GM12878 (cell line): Measurements from ENCODE around the gene ADAMTS6. TPM values are rescaled to one million over a fixed set of nuclear protein-coding genes. Genes with fewer than 3 reads are reported as not detected.

Source experiments
- ATF7 ChIP-seq: fragments of 450-650 bp; IDR thresholded peaks from 2 replicates; pipeline ENCODE4 v1.6.1; 2016; ENCODE audit warnings: low read depth, mild to moderate bottlenecking
- BACH1 ChIP-seq: fragments of 450-650 bp; IDR thresholded peaks from 2 replicates; pipeline ENCODE4 v1.6.1; 2017; ENCODE audit warnings: mild to moderate bottlenecking, borderline replicate concordance
- CEBPB ChIP-seq, 2 experiments: fragments of 150-350 bp in 1 of 2; IDR thresholded peaks; 2 replicates each; pipeline ENCODE4 v1.6.1; 2012 to 2014; ENCODE audit warnings: low read depth in 2 of 2, low read length in 2 of 2, borderline replicate concordance in 1 of 2, inconsistent platforms in 1 of 2
- E2F8 ChIP-seq: fragments of 450-650 bp; IDR thresholded peaks from 2 replicates; pipeline ENCODE4 v1.6.1; 2018; ENCODE audit warnings: mild to moderate bottlenecking, low read depth, moderate library complexity; ENCODE audit not compliant: partially characterized antibody
- E4F1 ChIP-seq: fragments of 450-650 bp; IDR thresholded peaks from 2 replicates; pipeline ENCODE4 v1.6.1; 2018; ENCODE audit warnings: borderline replicate concordance, mild to moderate bottlenecking; ENCODE audit not compliant: partially characterized antibody
- ELK1 ChIP-seq: IDR thresholded peaks from 2 replicates; pipeline ENCODE4 v1.6.1; 2012; ENCODE audit warnings: low read depth, low read length, improper control_type of control experiment
- ETV6 ChIP-seq, 2 experiments: fragments of 450-650 bp in 1 of 2; IDR thresholded peaks in 1 of 2; conservative IDR thresholded peaks in 1 of 2; 2 replicates each; pipeline ENCODE4 v1.6.1; 2014; ENCODE audit warnings: antibody characterized with exemption in 1 of 2, borderline replicate concordance in 1 of 2, low read depth in 1 of 2, mild to moderate bottlenecking in 1 of 2, moderate library complexity in 1 of 2
- JUNB ChIP-seq: IDR thresholded peaks from 2 replicates; pipeline ENCODE4 v1.6.1; 2016; ENCODE audit warnings: antibody characterized with exemption, mild to moderate bottlenecking
- MAX ChIP-seq: IDR thresholded peaks from 2 replicates; pipeline ENCODE4 v1.6.1; 2012; ENCODE audit warnings: low read depth, low read length, improper control_type of control experiment
- MEF2A ChIP-seq: IDR thresholded peaks from 2 replicates; pipeline ENCODE4 v1.6.1; 2011; ENCODE audit warnings: low read depth, mild to moderate bottlenecking, low read length, moderate library complexity; ENCODE audit not compliant: insufficient read depth
- MLLT1 ChIP-seq: fragments of 450-650 bp; IDR thresholded peaks from 2 replicates; pipeline ENCODE4 v1.6.1; 2016; ENCODE audit warnings: mild to moderate bottlenecking
- RAD21 ChIP-seq: IDR thresholded peaks from 2 replicates; pipeline ENCODE4 v1.6.1; 2011; ENCODE audit warnings: mild to moderate bottlenecking, low read depth, low read length, moderate library complexity; ENCODE audit not compliant: insufficient read depth
- SRF ChIP-seq, 2 experiments: IDR thresholded peaks; 2 replicates each; pipeline ENCODE4 v1.6.1; 2011; ENCODE audit warnings: low read depth in 2 of 2, low read length in 2 of 2, mild to moderate bottlenecking in 1 of 2, moderate library complexity in 1 of 2
- TCF7 ChIP-seq: IDR thresholded peaks from 2 replicates; pipeline ENCODE4 v1.6.1; 2014; ENCODE audit warnings: antibody characterized with exemption, borderline replicate concordance
- USF2 ChIP-seq: IDR thresholded peaks from 2 replicates; pipeline ENCODE4 v1.6.1; 2011; ENCODE audit warnings: low read depth, low read length, improper control_type of control experiment, borderline replicate concordance
- ZBTB33 ChIP-seq: fragments of 450-650 bp; IDR thresholded peaks from 2 replicates; pipeline ENCODE4 v1.6.1; 2017; ENCODE audit warnings: mild to moderate bottlenecking
- polyA plus RNA-seq, 11 experiments: library from polyadenylated mRNA; depleted of rRNA in 4 of 11; unstranded in 6 of 11; stranded (reverse) in 5 of 11; fragments of >200 nt; fragmentation: Nextera tagmentation in 4 of 11; fragmentation: Illumina TruSeq in 1 of 11; extraction: Ambion mirVana in 4 of 11; extraction: Trizol in 1 of 11; gene quantifications; 1 replicate in 1 of 11; 2 replicates in 10 of 11; pipeline versions ENCODE4 v1.2.1 to v1.2.3, GENCODE V29; 2011 to 2016; ENCODE audit warnings: inconsistent platforms in 2 of 11, missing spikeins in 2 of 11, low read depth in 1 of 11
- total RNA-seq, 4 experiments: library from RNA; depleted of rRNA in 3 of 4; stranded (reverse); fragments of >200 nt in 3 of 4; fragmentation: Illumina TruSeq in 1 of 4; extraction: Trizol in 1 of 4; gene quantifications; 2 replicates each; pipeline versions ENCODE4 v1.2.1 to v1.2.3, GENCODE V29; 2013 to 2021

The ADAMTS6 gene
- total and polyA plus RNA-seq, 10 of the 15 experiments (the other 5 are each of a cell fraction or from before 2014, with no cell fraction given) = 1.1 to 12.3 (median 6.5) TPM

- TF ChIP-seq USF2 = no peak
- TF ChIP-seq ATF7 = peak; percentile 73
- peak in 1 of 2 experiments; percentile 82; a peak in 1 of 4 replicates for TF ChIP-seq SRF (IDR thresholded peaks at IDR 0.05; ENCODE audit: low read depth in 2 of 2, low read length in 2 of 2)
- TF ChIP-seq ZBTB33 = no peak
- no peak for TF ChIP-seq MAX
- peak; percentile 49; the same call in 1 of the 2 replicates for TF ChIP-seq MEF2A
- TF ChIP-seq JUNB = peak; percentile 95
- no peak for TF ChIP-seq E2F8
- TF ChIP-seq CEBPB (IDR thresholded peaks at IDR 0.05; ENCODE audit: borderline replicate concordance in 1 of 2, low read depth in 2 of 2, low read length in 2 of 2) = peak in 1 of 2 experiments; percentile 87; a peak in 1 of 4 replicates
- TF ChIP-seq RAD21 = no peak
- TF ChIP-seq MLLT1 = no peak
- peak; percentile 68; the same call in 1 of the 2 replicates for TF ChIP-seq TCF7
- no peak for TF ChIP-seq ELK1
- TF ChIP-seq E4F1 = no peak
- no peak for TF ChIP-seq BACH1
- TF ChIP-seq ETV6 (conservative IDR thresholded peaks at IDR 0.05 in 1 of 2, IDR thresholded peaks at IDR 0.05 in 1 of 2; ENCODE audit: borderline replicate concordance in 1 of 2, low read depth in 1 of 2) = peak in 1 of 2 experiments; percentile 69; a peak in 1 of 4 replicates
Measured at GRCh38 chr5:65190328-65191053, 291.2 kb downstream of the ADAMTS6 start (continued).
